ENCODE measurements around the gene KCNAB1. TPM values are rescaled to one million over a fixed set of nuclear protein-coding genes. Genes with fewer than 3 reads are reported as not detected.

KCNAB1 gene
- total RNA-seq, 1 donor from 2014 or later: 0.21 TPM

GRCh38 chr3:156507285-156507684 lies 386.9 kb downstream of the KCNAB1 start:
- Mint-ChIP-seq H3K27ac (ENCODE audit: unreplicated experiment) (no peak overlapping the region), H3K4me1 (ENCODE audit: unreplicated experiment) (peaks cover 5% of the 10 kb centered on the region)

GRCh38 chr3:156509189-156510174 lies 389.1 kb downstream of the KCNAB1 start:
- DNase-seq (ENCODE audit: extremely low spot score, unreplicated experiment): no peak
- peaks cover 2% of the 10 kb centered on the region for H3K36me3 Mint-ChIP-seq (ENCODE audit: unreplicated experiment)
- TF ChIP-seq CTCF (IDR thresholded peaks at IDR 0.05): peak; percentile 68
- H3K27ac Mint-ChIP-seq (ENCODE audit: unreplicated experiment): no peak overlapping the region
- no peaks in the 10 kb centered on the region for H3K9me3 Mint-ChIP-seq (ENCODE audit: unreplicated experiment)
- H3K27me3 Mint-ChIP-seq (ENCODE audit: unreplicated experiment): peaks cover 5% of the 10 kb centered on the region
- H3K4me3 Mint-ChIP-seq (ENCODE audit: unreplicated experiment): no peak overlapping the region
- peaks cover 7% of the 10 kb centered on the region for H3K4me1 Mint-ChIP-seq (ENCODE audit: unreplicated experiment)

More at GRCh38 chr3:156507285-156507684, 386.9 kb downstream of the KCNAB1 start:
- DNase-seq (ENCODE audit: extremely low spot score, unreplicated experiment): no peak
- Mint-ChIP-seq H3K4me3 (ENCODE audit: unreplicated experiment) (no peak overlapping the region), H3K9me3 (ENCODE audit: unreplicated experiment) (no peaks in the 10 kb centered on the region), H3K36me3 (ENCODE audit: unreplicated experiment) (peaks cover 2% of the 10 kb centered on the region), H3K27me3 (ENCODE audit: unreplicated experiment) (peaks cover 5% of the 10 kb centered on the region)
- no peak for TF ChIP-seq CTCF (IDR thresholded peaks at IDR 0.05)

- H3K4me1 Mint-ChIP-seq (ENCODE audit: unreplicated experiment): peaks cover 17% of the 10 kb centered on the region
- H3K27ac Mint-ChIP-seq (ENCODE audit: unreplicated experiment): no peak overlapping the region
- H3K4me3 Mint-ChIP-seq (ENCODE audit: unreplicated experiment): no peak overlapping the region
- H3K27me3 Mint-ChIP-seq (ENCODE audit: unreplicated experiment): peaks cover 5% of the 10 kb centered on the region
- H3K36me3 Mint-ChIP-seq (ENCODE audit: unreplicated experiment): no peaks in the 10 kb centered on the region
- TF ChIP-seq CTCF (IDR thresholded peaks at IDR 0.05): no peak
- H3K9me3 Mint-ChIP-seq (ENCODE audit: unreplicated experiment): no peaks in the 10 kb centered on the region
- DNase-seq (ENCODE audit: extremely low spot score, unreplicated experiment): no peak
These were observed 391.8 kb downstream of the KCNAB1 start for GRCh38 chr3:156511987-156512677.

GRCh38 chr3:156513619-156514018 lies 393.2 kb downstream of the KCNAB1 start:
- Mint-ChIP-seq H3K27me3 (ENCODE audit: unreplicated experiment) (peaks cover 6% of the 10 kb centered on the region), H3K27ac (ENCODE audit: unreplicated experiment) (no peak overlapping the region), H3K4me3 (ENCODE audit: unreplicated experiment) (no peak overlapping the region), H3K9me3 (ENCODE audit: unreplicated experiment) (no peaks in the 10 kb centered on the region), H3K4me1 (ENCODE audit: unreplicated experiment) (peaks cover 20% of the 10 kb centered on the region), H3K36me3 (ENCODE audit: unreplicated experiment) (no peaks in the 10 kb centered on the region)
- no peak for DNase-seq (ENCODE audit: extremely low spot score, unreplicated experiment)
- no peak for TF ChIP-seq CTCF (IDR thresholded peaks at IDR 0.05)

GRCh38 chr3:156516284-156516683 lies 395.9 kb downstream of the KCNAB1 start:
- peaks cover 20% of the 10 kb centered on the region for H3K4me1 Mint-ChIP-seq (ENCODE audit: unreplicated experiment)
- H3K27ac Mint-ChIP-seq (ENCODE audit: unreplicated experiment): no peak overlapping the region
- TF ChIP-seq CTCF (IDR thresholded peaks at IDR 0.05): no peak
- no peaks in the 10 kb centered on the region for H3K36me3 Mint-ChIP-seq (ENCODE audit: unreplicated experiment)
- H3K9me3 Mint-ChIP-seq (ENCODE audit: unreplicated experiment): no peaks in the 10 kb centered on the region
- H3K27me3 Mint-ChIP-seq (ENCODE audit: unreplicated experiment): peaks cover 2% of the 10 kb centered on the region
- no peak for DNase-seq (ENCODE audit: extremely low spot score, unreplicated experiment)
- H3K4me3 Mint-ChIP-seq (ENCODE audit: unreplicated experiment): no peak overlapping the region

Measured in osteocyte (in vitro differentiated cells).